G401 (cell line): Measurements from ENCODE around the gene PHF21B. TPM values are rescaled to one million over a fixed set of nuclear protein-coding genes. Genes with fewer than 3 reads are reported as not detected.
"Not testable (repeated sequence)": the region's sequence is repeated elsewhere in the genome, so short reads cannot be mapped to it uniquely, and the experiment has no call there.

Experiments used
- DNase-seq: peaks from one replicate; pipeline ENCODE4 v3.0.0-alpha.2; 2015; ENCODE audit warnings: low spot score
- in situ Hi-C: cut with HindIII; loops from 2 replicates; pipeline ENCODE4 v1.10.0; 2016; ENCODE audit warnings: low sequenced_read_pairs, mixed read lengths
- total RNA-seq: library from RNA; depleted of rRNA; stranded (reverse); fragments of >200 nt; shearing (Covaris generic); gene quantifications from 2 replicates; pipeline ENCODE4 v1.2.3, GENCODE V29; 2014

The PHF21B gene
- total RNA-seq, 1 experiment from 2014 or later, result 8.4 TPM

DNA sequence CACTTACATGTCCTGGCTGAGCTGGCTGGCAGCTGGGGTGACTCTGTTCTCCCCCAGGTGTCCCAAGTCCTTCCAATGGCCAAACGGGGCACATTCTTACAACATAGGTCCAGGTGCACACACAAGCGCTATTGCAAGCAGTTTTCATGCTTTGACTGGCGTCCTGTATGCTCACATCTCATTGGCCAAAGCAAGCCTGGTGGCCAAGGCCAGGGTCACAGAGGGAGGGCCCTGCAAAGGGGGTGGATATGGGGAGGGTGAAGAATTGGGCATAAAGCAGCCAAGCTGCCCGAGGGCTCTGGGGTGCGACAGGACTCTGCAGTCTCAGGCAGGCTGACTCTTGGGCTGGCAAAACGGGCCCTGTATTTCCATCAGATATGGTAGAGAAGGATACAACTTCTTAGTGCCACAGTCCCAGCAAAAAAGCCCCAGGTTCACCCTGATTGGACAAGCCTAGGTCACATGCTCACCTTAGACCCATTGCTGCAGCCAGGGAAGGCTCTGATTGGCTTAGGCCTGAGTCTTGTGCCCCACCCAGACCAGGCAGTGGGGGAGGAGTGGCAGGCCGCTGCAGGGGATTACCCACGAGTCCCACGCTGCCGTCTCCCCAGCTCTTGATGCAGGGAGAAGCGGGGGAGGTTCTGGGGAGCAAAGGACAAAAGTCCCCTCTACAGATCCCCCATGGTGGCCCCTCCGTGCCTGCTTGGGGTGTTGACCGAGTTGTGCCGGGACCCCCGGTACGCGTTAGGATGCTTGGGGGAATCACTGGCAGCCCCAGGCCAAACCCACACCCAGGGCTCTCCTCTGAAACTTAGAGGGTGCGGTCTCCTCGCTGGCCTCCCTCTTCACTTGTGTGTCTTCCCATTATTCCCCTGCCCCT, 146.6 kb downstream of the PHF21B start:
- no peak for DNase-seq
- in situ Hi-C loops, result no loop called here

DNA sequence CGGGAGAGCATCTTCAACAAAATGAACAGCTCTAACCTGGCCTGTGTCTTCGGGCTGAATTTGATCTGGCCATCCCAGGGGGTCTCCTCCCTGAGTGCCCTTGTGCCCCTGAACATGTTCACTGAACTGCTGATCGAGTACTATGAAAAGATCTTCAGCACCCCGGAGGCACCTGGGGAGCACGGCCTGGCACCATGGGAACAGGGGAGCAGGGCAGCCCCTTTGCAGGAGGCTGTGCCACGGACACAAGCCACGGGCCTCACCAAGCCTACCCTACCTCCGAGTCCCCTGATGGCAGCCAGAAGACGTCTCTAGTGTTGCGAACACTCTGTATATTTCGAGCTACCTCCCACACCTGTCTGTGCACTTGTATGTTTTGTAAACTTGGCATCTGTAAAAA, 147.5 kb downstream of the PHF21B start:
- no peak for DNase-seq
- in situ Hi-C loops, result no loop called here

DNA sequence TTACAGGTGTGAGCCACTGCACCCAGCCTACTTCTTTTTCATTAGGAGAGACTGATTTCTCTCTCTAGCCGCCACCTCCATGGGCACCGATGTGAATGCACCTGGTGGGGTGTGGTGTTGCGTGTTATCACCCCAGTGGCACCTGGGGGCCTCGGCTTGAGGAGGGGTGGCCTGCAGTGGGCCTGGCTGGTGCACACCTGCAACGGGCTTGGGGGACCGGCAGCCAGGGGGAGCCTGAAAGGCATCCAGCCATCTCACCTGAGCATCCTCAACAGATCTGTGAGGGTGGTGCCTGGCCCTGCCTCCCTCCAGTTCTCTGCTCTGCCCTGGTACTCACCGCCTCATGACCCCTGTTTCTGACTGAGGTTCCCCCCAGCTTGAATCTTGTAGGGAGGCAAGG, 148.6 kb downstream of the PHF21B start:
- no peak for DNase-seq
- in situ Hi-C loops, result no loop called here

DNA sequence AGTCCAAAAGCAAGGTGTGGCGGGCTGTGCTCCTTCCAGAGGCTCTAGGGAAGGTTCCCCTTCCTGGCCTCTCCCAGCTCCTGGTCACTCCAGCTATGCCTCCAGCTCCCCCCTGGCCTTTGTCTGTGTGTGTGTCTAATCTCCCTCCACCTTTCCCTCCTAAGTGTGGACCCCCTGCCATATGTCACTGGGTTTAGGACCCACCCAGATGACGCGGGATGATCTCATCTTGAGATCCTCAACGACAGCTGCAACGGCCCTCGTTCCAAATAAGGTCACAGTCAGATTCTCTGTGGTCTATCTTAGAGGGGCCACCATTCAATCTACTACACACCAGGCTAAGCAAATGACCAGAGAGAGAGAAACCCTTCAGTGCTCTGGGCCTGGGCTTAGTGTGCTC, 149.5 kb downstream of the PHF21B start:
- in situ Hi-C loops, result no loop called here

DNA sequence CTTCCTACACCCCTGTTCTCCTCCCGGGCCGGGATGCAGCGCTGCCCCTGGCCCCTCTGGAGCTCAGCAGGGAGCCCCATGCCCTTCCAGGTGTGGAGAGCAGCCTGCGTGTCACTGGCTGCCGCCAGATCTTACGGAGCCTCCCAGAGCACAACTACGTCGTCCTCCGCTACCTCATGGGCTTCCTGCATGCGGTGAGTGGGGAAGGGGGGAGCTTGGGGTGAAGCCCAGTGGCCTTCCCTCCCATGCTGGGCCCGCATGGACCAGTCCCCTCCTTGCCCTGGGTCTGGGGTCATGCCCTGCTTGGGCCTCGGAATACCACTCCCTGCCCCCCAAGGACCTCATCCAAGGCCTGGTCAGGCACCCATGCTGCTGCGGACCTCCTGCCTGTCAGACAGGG, 150.2 kb downstream of the PHF21B start:
- in situ Hi-C loops, result no loop called here
- DNase-seq, result no peak

More for the DNA sequence above, 149.5 kb downstream of the PHF21B start:
- DNase-seq, result no peak

DNA sequence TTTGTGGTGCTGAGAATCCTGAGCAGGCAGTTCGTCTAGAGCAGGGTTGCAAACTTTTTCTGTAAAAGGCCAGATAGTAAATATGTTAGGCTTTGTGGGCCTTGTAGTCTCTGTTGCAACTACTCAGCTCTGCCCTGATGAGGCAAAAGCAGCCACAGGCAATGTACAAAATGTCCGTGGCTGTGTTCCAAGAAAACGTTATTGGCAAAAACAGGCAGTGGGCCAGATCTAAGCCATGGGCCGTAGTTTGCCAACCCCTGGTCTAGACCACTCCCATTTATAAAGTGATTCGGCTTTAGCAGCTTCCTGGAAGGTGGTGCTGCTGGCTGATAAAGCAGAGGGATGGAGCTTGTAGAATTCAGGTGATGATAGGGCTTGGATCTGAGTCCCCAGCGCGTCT, 151.0 kb downstream of the PHF21B start:
- DNase-seq, in situ Hi-C loops: not testable (repeated sequence)

DNA sequence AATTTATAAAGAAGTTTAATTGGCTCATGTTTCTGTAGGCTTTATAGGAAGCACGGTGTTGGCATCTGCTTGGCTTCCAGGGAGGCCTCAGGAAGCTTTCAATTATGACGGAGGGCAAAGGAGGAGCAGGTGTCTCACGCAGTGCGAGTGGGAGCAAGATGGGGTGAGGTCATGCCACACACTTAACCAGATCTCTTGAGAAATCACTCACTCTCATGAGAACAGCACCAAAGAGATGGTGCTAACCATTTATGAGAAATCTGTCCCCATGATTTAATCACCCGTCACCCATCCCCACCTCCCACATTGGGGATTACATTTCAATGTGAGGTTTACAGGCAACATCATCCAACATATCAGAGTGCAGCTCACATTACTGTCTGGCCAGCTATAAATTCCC, 153.9 kb downstream of the PHF21B start:
- DNase-seq, result no peak
- in situ Hi-C loops, result no loop called here

DNA sequence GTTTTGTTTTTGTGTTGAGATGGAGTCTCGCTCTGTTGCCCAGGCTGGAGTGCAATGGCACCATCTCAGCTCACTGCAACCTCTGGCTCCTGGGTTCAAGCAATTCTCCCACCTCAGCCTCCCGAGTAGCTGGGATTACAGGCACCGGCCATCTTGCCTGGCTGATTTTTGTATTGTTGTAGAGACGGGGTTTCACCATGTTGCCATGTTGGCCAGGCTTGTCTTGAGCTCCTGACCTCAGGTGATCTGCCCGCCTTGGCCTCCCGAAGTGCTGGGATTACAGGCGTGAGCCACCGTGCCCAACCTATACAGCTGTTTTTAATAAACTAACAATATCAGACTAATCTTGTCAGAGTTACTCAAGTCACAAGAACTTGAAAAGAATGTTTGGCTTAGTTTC, 155.2 kb downstream of the PHF21B start:
- in situ Hi-C loops, DNase-seq: not testable (repeated sequence)

DNA sequence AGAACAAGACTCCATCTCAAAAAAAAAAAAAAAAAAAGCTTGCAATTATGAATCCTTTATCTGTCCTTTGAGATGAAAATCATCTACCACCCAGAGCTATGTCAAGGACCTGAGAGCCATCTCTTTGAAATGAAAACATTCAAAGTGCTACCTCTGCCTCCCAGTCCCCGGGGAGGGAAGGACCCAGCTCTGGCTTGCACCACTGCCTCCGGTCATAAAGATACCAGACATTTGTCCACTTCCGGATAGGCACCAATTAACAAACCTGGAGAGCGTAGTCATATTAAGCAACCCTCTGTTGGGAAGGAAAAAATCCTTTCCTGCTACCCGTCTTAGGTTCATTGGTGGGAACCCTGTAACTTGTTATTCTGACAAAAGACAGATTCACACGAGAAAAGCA, 158.9 kb downstream of the PHF21B start:
- in situ Hi-C loops, result no loop called here

DNA sequence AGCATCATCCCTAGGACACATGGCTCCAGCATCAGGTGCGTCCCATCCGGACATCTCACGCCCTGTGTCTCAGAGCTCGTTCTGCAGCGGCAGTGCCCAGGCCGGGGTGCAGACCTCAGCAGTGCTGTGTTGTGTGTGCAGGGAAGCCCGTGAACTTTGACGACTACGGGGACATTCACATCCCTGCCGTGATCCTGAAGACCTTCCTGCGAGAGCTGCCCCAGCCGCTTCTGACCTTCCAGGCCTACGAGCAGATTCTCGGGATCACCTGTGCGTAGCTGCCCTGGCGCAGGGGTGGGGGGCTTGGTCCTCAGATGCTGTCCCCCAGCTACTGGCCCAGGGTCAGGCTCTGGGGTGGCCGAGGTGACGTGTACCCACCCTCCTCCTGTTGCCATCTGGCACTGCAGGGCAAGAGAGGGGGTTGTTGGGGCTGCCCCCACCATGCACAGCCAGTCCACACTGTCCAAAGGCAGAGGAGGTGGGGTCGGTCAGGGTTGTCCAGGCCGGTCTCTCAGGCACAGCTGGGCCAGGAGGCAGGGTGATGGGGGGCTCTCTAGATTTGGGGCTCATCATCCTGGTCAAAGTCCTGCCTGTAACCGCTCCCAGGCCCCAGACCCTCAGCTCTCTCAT, 160.9 kb downstream of the PHF21B start:
- DNase-seq, result no peak
- in situ Hi-C loops, result no loop called here

More for the DNA sequence above, 158.9 kb downstream of the PHF21B start:
- no peak for DNase-seq

DNA sequence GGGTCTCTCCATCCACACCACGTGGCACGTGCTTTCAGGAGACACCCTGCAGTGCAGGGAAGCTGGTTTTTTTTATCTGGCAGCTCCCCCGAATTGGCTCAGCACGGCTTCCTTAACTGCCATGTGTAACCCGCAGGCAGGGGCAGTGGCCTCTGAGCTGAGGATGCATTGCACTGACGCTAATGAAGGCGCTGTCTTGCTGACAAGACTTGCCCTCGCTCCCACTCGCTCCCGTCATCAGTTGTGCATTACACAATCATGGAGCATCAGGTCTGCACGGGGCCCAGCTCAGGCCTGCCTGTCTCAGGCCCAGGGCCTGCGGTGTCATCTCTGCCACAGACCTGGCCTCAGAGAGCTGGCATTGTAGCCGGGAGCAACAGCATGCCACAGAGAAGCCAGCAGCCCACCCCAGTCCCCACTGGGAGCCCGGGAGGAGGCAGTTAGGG, 161.5 kb downstream of the PHF21B start:
- in situ Hi-C loops, result no loop called here

DNA sequence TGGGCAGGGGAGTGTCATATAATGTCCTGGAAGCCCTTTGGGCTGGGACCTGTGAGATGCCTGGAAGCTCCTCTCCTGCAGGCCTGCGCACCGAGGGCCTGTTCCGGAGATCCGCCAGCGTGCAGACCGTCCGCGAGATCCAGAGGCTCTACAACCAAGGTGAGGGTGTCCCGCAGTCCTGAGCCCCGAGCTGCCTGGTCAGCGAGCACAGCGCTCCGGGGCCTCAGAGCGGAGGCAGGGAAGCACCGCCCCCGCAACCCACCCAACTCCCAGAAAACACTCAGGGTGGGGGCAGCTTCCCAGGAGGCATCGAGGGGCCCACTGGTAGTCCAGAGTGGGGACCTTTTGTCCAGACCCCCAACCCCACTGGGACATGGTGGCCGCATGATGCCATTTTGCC, 161.9 kb downstream of the PHF21B start:
- DNase-seq, result no peak
- in situ Hi-C loops, result no loop called here

More for the DNA sequence above, 161.5 kb downstream of the PHF21B start:
- DNase-seq, result no peak

DNA sequence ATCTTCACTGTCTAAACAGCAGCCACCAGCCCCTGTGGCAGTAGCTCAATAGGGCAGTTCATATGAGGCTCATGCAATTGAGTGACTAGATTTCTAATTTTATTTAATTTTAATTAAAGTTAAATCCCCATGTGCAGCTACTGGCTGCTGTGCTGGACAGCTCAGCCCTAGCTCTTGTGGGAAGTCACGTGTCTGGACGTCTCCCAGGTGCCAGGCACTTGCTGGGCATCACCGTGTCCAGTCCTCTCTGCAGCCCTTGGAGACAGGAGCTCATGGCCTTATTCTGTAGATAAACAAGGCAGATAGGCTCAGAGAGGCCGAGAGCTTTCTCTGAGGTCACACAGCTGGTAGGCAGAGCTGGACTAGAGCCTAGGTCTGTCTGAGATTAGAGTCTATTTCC, 162.4 kb downstream of the PHF21B start:
- DNase-seq, result no peak
- in situ Hi-C loops, result no loop called here

DNA sequence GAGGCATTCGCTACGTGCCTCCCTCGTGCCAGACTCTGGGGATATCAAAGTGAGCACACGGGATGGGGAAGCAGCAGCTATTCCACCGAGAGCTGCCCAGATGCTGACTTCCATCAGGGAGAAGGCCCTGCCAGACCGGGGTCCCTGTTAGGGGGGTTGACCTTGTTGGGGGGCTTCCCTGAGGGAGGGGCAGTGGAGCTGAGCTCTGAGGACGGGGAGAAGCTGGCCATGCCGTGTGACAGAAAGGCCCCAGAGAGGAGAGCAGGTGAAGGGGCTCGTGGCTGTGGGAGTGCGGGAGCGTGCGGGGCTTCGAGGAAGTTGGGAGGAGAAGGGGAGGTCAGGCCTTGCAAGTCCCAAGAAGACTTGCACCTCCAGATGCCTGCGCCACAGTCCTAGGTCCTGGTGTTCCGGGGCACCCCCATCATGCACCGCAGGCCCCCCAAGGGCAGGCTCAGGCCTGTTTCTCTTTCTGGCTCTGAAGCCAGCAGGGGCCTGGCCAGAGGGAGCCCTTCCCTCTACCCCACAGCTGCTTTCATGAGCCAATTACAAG, 163.0 kb downstream of the PHF21B start:
- no peak for DNase-seq
- in situ Hi-C loops, result no loop called here

DNA sequence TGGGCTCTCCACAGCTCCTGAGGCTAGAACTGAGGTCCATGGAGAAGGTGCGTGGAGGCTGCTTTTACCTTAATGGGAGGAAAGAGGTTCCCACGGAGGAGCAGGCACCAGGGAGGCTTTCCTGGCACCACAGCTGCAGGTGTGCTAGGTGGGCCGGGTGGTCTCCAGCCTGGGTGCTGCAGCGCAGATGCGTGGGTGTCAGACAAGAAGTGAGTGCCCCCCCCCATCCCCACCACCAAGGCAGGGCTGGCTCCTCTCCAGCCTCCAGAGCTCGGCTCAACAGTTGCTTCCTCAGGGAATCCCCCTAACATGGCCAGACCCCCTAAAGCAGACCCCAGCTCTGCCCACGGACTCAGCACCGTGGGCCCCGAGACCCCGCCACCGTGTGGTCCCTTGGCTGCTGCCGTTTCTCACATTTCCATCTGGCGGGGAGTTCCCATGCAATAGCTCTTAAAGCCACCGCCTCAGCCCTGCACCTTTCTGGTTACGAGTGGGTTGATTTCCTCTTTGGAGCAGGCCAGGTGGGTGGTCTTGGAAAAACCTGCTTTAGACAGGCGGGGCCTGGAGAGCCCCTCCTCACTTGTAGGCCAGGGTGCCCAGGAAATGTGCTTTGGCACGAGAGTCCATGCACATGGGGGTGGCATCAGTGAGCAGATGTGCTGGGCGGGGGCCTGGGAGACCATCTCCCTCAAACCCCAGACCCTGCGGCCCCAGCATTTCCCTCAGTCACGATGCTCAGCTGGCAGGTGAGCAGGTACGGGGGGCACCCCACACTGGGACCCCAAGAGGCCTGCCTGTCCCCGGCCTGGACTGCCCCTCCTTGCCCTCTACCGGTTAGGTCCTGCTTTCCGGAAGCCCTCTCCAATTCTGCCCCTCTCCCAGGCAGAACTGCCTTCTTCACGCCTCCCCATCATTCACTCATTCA, 163.7 kb downstream of the PHF21B start:
- DNase-seq, result no peak
- in situ Hi-C loops, result no loop called here

DNA sequence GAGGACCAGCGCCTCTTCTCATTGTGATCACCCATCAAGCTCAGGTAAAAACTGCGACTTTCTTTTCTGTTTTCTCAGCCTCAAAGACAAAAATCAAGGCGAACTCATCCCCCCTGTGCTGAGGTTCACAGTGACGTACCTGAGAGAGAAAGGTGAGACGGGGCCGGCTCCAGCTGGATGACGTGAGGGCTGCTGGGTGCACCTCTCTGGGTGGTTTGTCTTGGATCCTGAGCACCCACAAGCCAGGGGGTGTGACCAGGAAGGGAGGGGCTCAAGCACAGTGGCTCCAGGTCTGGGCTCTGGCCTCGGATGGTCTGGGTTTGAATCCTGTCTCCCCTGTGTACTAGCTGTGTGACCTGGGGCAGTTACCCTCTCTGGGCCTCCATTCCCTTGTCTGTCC, 164.6 kb downstream of the PHF21B start:
- in situ Hi-C loops, result no loop called here
- no peak for DNase-seq

DNA sequence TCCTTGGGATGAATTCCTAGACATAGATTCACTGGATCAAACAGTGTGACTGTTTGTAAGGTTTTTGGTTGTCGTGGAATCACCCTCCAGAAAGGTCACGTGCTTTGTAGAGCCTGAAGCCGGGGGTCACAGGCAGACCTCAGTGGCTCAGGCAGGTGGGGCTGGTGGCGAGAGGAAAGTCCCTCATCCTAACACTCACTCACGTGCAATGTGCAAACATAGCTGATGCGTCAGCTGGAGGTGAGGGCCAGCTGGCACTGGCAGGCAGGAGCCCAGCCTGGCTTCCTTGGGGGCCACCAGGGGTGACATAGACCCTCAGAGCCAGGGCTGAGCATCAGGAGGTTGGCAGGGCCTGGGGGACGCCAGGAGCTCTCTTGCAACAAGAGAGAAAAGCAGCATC, 167.4 kb downstream of the PHF21B start:
- in situ Hi-C loops, result no loop called here
- no peak for DNase-seq

DNA sequence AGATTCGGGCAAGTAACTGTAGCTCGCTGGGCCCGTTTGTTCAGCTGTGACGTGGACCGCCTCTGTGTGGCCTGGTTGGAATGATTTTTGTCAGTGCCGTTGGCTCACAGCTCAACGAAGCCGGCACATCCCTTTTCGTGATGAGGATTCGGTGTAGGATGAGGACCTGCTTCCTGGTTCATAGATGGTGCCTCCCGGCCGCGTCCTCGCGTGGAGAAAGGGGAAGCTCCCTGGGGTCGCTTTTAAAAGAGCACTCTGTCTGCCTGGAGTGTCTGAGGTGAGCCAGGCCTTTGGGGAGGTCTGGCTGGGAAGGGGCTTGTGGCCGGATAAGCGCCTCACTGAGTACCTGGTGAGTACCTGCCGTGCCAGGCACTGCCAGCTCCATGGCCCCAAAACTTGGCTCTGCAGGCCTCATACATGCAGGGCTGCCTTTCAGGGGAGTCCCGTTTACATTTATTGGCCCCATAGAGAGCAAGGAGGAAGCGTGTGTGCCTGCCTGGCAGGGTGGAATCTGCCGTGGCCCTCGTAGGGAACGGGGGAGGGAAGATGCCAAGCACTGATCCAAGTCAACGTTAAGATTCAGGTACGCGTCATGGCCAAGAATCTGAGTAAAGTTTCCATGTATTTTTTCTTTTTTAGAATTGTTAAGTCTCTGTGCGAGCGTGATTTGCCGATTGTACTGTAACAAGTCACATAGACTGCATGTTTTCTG, 169.0 kb downstream of the PHF21B start:
- no peak for DNase-seq

DNA sequence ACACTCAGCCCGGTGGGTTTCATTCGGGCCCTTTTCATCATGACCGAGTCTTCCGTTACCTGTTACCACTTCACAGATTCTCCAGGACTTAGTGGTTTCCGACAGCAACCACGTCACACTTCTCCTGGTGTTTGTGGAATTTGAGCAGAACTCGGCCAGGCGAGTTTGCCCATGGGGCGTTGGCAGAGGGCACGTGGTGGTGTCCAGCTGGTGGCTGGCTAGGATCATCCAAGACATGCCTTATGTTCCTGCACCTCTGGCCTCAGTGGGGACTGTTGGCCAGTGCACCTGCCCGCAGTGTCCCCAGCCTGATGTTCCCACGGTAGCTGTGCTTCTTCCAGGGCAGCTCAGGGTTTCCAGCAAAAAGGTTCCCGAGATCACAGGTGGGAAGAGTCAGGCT, 170.1 kb downstream of the PHF21B start:
- DNase-seq, result no peak
- in situ Hi-C loops, result no loop called here

More for the DNA sequence above, 169.0 kb downstream of the PHF21B start:
- in situ Hi-C loops, result no loop called here
